GM12892 (cell line): ENCODE data around the gene PSMA8.

Experiments used
- POLR2A ChIP-seq: IDR thresholded peaks from 2 replicates; pipeline ENCODE4 v1.6.1; 2011; ENCODE audit warnings: low read depth, low read length, control low read depth
- POLR2AphosphoS5 ChIP-seq: IDR thresholded peaks from 2 replicates; pipeline ENCODE4 v1.6.1; 2011; ENCODE audit warnings: low read depth, low read length, control low read depth

DNA sequence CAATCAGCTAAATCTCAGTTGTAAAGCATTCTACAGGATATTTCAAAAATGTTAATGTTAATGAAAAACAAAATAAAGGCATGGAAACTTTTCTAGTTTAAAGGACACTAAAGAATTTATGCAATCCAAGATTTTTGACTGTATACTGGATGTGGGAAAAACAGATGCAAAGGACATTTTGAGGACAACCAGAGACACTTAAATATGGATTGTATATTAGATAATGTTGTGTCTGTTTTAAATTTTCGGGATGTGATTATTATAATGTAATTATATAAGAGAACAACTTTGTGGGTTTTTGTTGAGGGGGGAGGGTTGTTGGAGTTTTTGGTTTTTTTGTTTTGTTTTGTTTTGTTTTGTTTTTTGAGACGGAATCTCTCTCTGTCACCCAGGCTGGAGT lies 30.9 kb downstream of the PSMA8 start:
- TF ChIP-seq POLR2AphosphoS5, result no peak
- no peak for TF ChIP-seq POLR2A
